HG03378 (cell line): ENCODE measurements around the gene GPR62.

Experiments
- ATAC-seq: cut with Tn5 transposase; IDR thresholded peaks from one replicate; pipeline ENCODE4 v1.9.1; 2021; ENCODE audit warnings: mild to moderate bottlenecking, moderate library complexity; ENCODE audit not compliant: unreplicated experiment

GPR62 gene

DNA sequence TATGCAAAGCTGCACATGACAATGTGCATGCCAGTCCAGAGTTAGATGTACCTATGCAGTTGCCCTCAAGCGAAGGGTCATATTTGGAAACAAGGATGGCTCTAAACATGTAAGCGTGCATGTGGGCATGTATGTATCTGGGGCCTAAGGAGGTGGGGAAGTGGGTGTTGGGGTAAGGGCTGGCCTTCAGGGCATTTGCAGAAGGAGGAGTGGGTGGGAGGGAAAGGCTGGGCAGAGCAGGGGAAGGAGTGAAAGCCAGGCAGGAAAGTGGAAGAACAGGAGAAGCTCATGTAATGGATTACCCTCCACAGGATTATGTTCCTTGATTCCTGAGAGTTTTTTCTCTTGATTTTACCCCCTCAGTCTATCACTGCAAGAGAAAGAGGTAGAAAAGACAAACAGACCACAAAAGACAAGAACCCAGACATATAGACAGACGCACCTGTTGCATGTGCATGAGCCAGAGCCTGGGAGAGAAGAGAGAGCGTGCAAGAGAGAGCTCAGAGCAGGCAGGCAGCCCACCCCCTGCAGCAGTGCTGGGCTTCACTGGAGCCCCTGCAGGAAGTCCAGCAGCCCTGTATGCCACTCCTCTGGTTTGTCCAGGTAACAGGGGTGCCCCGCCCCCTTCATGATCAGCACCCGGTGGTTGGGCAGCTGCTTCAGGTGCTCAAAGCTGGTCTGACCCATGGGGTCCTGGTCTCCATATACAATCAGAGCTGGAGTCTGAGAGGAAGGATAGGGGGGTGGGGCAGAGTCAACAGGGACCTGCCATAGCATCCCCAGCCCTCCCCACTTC, 13.9 kb downstream of the GPR62 start:
- ATAC-seq = no peak

DNA sequence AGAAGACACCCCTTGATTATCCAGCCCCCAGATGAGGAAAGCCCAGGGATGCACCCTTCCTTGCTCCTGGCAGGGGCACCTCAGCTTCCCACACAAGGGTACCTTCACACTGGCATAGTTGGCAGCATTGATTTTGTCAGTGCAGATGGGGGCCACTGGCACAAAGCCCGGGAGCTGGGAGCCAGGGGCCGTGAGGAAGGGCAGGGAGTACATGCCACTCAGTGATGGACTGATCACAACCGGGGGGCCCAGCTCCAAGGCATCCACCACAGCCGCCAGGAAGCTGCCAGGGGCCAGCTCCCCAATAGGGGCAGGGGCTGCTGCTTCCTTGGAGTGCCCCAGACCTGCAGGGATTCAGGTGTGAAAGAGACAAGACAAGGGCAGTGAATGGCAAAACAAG, 14.7 kb downstream of the GPR62 start:
- ATAC-seq = no peak

DNA sequence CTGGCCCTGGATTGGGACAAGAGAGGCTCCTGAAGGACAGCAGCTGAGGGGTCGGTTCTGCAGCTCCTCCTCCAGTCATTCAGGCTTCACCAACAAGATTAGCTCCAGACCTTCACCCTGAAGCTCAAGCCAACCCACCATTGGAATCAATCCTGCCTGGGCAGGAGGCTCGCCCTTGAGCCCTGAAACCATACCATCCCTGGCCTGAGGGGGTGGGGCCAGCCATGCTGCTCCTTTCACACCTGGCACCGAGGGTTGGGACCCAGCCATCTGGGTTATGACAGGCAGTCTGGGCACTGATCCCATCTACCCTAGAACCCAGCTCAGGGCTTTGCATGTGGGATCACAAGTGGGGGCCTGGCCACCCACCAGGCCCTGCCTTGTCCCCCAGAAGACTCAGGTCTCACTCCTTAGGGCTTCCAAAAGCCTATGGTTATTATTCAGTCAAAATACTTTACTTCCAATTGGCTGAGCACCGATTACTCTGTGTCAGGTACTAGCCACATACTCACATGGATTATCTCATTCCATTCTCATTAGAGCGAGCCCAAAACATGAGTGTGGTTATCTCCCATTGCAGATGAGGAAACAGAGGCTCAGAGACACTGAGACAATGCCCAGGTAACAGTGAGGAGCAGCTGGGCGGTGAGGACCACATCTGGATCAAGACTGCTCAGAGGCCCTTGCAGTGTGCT, 15.6 kb downstream of the GPR62 start:
- no peak for ATAC-seq

DNA sequence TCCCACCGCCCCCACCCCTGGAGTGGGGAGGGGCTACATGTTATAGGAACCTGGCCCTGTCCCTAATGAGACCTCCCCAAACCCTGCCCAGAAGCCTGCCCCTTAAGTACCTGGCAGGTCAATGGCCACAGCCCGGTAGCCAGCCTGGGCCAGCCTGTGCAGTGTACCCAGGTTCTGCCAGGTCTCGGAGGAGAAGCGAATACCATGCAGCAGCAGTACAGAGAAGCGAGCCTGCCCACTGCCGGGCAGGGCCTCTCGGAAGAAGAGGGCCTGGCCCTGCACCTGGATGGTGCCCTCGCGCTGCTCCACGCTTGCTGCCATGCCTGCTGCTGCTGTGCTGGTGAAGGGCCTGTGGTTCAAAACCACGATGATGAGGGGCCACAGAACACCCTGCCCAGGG, 16.2 kb downstream of the GPR62 start:
- no peak for ATAC-seq

DNA sequence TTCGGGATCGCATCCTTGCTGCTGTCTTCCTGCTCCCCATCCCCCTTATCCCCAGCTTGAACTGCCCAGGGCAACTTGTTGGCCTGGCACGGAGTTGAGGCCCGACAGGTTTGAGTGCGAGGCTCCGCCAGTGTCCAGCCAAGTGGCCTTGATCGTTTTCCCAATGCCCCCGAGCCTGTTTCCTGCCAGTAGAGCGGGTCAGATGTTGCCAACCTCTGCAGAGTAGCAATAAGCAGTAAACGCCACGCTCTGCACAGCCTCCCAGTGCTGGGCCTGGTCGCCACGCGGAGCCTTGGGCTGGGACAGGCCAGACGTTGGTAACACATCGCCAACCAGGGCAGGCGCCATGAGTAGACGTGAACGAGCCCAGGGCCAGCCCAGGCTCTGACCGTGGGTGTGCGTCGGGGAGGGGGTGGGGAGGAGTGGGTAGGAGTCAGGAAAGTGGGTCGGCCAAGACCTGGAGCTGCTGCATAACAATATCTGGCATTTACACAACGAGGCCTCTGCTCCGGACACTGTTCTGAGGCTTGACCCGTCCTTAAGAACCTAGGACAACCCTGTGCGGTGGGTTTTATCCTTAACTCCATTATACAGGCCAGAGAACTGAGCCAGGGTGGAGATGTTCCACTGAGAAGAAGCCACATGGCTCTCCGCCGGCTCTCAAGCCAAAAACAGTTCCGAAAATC, 19.2 kb downstream of the GPR62 start:
- ATAC-seq = no peak

DNA sequence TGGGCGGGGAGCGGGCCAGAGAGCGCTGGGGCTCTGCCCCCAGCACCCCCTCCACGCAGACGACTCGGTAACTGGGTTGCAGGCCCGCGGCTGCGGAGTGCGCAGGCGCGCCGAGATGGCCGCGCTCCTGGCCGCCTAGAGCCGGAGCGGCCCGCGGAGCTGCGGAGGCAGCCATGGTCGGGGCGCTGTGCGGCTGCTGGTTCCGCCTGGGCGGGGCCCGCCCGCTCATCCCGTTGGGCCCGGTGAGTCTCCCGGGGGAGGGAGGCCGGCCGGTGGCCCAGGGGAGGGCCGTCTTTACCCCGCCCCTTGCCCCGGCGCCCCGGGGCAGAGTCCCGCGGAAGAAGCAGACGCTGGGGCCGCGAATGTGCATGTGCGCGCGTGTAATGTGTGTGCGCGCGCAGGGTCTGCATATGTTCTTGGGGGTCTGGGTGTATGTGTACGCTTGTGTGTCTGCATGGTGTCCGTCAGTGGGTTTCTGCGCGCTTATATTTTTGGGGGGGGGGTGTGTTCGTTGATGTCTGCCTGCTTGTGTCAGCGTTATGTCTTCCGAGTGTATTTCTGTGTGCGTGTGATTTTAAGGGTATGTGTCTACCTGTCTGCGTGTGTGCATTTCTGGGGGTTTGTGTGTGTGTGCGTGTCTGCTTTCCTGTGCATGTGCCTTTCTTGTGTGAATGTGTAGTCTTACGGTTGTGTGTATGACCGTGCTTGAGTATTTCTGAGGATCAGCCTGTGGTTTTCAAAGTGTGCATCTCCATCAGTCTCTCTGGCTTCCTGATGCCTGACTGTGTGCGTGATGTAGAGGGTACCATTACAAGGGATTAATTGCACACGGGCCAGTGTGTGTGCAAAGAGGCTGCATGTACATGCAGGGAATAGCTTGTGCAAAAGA, 20.0 kb downstream of the GPR62 start, which contains the start of gene ABHD14A:
TSS of gene ABHD14A (plus strand) at position 102 of the 889 bp plus-strand sequence. CDS start at position 174, 72 bp downstream.
- ATAC-seq = no peak

DNA sequence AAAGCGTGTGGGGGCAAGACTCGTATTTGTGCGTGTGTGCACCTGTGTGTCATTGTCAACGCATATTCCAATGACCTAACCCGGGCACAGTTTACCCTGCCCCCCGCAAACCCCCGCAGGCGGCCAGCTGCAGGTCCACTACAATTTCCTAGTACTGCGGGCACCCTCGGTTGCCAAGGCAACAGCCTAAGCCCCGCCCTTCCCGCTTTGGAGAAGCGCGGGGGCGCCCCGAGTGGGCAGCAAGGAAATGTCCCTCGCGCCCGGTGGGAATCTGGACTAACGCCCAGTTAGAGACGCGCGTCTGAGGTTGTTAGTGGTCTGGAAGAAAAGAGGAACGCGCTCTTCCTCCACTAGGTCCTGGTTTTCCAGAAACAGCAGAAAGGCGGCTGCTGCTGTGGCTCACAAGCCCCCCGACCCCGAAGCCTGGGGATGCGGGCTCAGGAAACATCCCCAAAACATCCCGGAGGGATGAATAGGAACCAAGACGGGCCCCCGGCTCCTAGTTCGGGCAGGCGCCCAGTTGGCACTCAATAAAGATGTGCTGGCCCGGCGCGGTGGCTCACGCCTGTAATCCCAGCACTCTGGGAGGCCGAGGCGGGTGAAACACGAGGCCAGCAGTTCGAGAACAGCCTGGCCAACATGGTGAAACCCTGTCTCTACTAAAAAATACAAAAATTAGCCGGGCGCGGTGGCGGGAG, 20.8 kb downstream of the GPR62 start:
- no peak for ATAC-seq

DNA sequence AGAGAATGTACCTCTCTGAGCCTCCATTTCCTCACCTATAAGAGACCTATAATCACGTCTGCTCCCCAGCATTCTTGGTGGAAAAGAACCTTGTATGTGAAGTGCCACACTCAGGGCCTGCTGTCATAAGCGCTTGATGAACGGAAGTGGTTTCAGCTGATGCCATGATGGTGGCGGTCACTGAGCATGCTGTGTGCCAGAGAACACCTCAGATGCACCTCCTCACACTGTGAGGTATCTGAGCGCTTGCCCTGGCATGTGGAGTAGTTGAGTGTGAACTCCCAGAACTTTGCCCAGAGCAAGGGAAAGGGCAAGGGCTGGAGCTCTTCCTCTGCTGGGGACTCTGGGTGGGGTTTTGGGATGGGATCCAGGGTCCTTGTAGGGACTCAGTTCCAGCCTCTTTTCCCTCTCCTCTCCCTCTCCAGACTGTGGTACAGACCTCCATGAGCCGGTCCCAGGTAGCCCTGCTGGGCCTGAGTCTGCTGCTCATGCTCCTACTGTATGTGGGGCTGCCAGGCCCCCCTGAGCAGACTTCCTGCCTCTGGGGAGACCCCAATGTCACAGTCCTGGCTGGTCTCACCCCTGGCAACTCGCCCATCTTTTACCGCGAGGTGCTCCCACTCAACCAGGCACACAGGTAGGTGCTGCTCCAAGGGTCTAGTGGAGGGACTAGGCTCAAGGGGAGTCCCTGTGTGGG, 22.4 kb downstream of the GPR62 start:
- no peak for ATAC-seq

DNA sequence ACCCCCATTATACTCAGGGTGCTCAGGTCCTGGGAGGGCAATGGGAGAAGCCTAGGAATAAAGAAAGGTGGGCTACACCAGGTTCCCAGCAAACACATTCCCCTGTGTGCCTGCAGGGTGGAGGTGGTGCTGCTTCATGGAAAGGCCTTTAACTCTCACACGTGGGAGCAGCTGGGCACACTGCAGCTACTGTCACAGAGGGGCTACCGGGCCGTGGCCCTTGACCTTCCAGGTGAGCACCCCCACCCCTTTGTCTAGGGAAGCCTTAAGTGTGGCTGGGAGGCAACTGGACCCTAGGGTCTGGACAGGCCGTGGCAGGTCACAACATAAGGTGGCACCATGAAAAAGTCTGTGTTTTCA, 22.9 kb downstream of the GPR62 start:
- ATAC-seq = no peak

DNA sequence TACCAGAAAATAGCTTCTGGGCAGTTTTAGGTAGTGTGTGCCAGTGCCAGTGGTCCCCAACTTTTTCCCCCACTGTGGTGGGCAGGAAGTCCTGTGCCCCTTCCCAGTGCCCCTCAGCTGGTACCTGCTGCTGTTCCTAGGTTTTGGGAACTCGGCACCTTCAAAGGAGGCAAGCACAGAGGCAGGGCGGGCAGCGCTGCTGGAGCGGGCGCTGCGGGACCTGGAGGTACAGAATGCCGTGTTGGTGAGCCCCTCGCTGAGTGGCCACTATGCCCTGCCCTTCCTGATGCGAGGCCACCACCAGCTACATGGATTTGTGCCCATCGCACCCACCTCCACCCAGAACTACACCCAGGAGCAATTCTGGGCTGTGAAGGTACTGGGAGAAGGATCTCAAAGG, 25.1 kb downstream of the GPR62 start:
- no peak for ATAC-seq

DNA sequence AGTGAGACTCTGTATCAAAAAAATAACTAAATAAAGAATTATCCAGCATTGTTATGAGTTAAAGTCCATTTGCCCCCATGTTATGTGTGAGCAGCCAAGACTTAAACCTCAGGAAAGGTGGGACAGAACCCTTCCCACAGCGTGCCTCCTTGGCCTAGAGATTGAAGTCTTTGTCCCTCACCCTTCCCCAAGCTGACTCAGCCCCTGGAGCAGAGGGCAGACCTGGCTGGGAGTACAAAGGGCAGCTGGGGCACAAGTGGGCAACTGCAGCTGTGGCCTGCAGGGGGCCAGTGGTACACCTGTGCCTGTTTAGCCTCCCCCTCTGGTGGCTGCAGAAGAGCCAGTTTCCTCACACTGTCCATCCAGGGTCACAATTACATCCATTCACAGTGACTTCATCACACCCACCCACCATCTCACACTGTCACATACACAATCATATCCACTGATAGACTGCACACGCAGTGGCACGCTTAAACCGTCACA, 27.2 kb downstream of the GPR62 start:
- peak; percentile 52 for ATAC-seq

DNA sequence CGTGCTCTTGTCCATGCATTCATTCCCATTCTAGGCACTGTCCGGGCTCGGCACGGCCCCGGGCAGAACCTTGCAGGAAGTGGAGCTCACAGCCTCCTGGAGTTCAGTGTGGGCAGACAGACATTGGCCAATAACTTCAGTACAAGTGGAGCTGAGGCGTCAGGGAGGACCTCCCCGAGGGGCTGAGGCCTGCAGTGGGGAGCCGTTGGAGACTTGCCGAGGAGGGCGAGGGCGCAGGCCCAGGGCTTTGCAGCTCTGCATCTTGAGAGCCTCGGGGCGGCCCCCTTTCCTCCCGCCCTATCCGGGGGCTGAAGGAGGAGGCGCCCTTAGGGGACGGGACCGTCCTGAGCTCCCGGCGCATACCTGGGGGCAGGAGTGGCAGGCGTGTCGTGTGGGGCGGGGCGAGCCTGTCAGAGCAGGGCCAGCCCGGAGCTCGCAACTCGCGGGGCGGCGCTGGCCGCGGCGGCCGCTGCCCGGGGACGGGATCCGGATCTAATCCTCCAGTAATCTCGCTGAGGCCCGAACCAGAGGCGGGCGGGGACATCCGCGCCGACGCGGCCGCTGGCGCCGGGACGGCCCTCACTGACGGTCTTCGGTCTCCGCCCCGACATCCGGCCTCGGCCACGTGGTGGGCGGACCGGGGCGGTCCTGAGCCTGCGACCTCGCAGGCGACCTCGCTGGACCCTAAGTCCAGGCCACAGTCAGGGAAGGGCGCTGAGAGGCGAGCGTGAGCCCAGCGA, 27.8 kb downstream of the GPR62 start, which contains the start of gene ACY1:
TSS of gene ACY1 (plus strand) at position 698 of the 740 bp plus-strand sequence. CDS start 530 bp downstream, outside the sequence.
- peak; percentile 44 for ATAC-seq

DNA sequence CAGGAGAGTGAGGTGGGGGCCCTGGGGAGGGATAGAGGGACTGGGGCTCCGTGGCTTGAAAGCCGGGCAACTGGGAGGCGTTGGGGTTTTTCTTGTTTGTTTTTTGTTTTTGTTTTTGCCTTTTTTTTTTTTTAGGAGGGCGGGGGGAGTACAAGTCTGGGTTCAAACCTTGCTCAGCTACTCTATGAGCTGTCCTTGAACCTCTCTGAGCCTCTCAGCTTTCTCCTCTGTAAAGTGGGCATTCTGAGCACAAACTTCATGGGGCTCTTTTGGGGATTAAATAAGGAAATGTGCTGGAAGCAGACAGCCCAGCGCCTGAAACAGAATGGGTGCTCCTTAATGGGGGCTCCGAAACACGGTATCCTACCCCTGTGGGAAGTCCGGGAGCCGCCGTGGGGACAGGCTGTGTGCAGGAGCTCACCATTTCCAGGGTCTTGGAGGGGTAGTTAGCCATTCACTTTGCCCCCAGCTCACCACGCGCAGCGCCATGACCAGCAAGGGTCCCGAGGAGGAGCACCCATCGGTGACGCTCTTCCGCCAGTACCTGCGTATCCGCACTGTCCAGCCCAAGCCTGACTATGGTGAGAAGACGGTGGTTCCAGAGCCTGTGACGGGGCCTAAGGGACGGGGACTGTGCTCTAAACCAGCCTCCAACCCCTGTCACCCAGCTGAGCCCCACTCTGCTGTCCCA, 28.5 kb downstream of the GPR62 start:
- no peak for ATAC-seq

DNA sequence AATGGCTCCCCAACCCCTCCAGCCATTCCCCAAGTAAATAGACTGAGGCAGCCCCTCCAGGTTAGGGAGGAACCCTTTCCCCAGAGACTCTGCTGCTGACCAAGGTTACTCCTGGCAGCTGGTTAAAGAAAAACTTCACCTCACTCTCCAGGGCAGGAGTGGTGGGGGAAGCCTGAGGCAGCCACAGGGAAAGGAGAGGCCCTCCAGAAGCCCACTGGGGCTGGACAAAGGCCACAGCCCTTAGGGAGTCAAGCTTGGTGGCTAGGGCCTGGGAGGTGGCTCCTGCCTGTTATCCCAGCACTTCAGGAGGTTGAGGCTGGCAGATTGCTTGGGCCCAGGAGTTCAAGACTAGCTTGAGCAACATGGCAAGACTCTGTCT, 29.1 kb downstream of the GPR62 start:
- no peak for ATAC-seq

DNA sequence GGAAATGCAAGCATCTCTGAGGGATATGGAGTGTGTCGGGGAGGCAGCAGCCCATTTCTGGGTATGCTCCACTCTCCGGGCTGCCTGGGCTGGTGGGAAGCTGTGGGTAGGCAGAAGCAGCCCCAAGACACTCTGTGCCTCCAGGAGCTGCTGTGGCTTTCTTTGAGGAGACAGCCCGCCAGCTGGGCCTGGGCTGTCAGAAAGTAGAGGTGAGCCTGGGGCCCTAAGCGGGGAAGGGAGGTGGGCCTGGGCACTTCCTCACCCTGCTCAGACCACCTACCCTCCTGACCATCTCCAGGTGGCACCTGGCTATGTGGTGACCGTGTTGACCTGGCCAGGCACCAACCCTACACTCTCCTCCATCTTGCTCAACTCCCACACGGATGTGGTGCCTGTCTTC, 29.9 kb downstream of the GPR62 start:
- ATAC-seq = no peak

DNA sequence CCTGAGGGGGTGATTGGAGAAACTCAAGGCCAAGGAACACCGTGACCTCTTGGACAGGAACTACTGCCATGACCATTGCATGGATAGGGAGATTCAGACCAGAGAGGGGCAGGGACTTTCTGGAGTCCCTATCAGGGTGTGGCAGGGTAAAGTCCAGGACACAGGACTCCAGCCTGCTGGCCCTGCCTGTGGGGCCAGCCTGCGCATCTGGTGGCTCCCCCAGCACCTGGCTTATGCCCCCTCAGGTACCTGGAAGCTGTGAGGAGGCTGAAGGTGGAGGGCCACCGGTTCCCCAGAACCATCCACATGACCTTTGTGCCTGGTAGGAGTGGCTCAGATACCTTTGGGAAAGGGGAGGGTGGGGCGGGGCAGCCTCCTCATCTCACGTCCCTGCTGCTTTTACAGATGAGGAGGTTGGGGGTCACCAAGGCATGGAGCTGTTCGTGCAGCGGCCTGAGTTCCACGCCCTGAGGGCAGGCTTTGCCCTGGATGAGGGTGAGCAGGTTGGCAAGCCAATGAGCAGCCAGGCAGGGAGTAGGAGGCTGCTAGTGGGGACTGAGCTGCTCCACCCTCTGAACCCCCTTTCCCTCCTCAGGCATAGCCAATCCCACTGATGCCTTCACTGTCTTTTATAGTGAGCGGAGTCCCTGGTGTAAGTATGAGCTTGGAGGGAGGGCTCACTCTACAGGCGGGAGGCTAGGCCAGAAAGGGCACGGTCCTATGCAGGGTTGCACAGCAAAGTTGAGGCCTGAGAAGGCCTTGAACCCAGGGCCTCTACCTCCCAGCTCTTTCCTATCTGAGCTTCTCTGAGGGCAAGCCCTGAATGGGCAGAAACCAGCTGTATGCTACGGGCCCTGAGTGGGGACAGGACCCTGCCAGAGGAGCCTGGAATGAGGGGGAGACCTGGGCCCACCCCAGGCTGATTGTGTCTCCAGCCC, 31.1 kb downstream of the GPR62 start:
- no peak for ATAC-seq

DNA sequence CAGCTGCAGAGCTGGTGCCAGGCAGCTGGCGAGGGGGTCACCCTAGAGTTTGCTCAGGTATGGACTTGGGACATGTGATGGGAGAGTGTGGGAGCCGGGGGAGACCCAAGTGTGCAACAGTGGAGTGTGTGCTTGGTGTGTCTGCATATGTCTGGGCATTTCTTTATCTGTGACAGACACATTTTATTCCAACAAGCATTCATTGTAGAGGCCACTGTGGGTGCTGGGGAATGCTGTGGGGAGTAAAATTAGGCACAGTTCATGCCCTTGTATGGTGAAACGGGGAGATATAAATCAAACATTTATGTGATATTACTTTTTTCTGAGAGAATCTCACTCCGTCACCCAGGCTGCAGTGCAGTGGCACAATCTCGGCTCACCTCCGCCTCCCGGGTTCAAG, 32.4 kb downstream of the GPR62 start:
- no peak for ATAC-seq
